OCI-M2 (cell line): ENCODE data around the gene CSPG4.

ENCODE experiments used
- DNase-seq: peaks from one replicate; lab custom pipeline; 2025; ENCODE audit not compliant: unreplicated experiment; lab: John Stamatoyannopoulos, UW

Gene CSPG4

DNA sequence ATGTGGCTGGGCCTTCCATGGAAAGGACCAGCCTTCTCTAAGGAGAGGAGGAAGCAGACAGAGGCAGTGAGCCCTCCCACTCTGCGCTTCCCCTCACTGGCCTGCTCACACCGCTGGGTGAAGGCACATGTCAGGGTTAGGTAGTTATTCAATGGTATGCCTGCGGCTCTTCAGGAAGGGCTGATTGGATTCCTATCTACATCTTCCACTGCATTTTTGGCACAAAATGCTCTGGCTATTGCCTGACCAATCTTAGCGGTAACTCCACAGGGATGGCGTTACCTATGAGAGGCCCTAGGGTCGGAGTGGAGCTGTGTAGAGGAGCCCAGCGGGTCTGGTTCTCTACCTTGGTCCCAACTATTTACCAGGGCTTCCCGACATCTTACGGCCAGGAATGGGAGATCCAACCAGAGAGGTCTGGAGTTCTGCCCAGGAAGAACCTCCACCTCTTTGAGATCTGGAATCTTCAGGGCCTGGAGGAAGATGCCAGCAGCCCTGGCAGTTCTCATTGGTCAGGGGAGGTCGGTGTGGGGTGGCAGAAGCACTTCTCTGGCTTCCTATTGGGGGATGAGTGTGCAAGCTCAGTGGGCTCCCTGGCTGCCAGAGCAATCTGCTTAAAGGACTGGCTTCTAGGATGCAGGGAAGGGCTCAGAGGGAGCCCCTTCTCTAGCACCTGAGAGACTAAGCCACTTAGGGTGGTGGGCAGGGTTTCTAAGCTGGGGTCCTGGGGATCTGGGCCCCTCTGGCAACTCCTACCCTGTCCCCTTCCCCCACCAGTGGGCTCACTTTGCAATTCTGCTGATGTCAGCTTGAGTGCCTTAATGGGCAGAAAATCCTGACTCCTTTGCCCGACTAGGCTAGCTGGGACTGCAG is 40.7 kb downstream of the CSPG4 start:
- DNase-seq: no peak

DNA sequence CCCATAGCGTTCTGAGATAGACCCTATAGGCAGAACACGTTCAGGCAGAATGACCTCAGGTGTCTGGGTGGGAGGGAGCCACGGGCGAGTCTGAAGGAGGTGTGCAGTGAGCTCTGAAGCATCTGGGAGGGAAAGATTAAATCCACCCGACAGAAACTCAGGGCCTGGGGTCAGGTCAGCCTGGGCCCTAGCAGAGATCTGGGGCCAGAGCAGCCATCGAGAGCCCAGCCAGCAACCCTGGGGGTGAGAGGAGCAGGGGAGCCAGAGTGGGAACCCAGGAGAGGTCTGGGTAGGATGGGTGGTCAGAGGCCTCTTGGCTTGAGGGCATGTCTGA is 42.8 kb downstream of the CSPG4 start:
- no peak for DNase-seq

DNA sequence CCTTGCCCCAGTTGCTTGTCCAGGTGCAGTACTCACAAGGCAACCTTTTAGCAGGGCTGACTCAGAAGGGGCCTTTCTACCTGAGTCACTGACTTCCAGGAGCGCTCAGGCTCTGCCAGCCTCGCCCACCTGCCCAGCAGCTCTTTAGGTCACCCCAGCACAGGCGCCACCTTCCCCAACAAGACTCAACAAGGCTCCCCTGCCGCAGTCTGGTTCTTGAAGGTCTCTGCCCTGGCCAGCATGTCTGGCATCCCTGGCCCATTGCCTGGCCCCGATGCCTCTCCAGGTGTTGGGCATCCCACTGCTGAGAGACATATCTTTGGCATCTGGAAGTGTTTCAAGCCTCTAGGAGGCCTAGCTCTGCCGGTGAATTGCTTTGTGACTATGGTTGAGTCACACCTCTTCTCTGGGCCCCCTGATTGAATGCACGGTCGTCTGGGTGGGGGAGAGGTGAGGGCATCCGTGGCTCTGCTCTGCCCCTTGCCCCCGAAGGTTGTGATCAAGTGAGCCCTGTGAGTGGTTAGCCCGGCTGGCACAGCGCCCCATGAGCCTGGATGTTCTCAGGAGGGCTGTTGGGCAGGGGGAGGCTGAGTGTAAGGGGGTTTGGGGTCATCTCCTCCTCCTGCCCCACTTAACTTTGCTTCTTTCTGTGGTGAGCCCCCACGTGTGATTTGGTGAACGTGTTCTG is 43.3 kb downstream of the CSPG4 start:
- no peak for DNase-seq

DNA sequence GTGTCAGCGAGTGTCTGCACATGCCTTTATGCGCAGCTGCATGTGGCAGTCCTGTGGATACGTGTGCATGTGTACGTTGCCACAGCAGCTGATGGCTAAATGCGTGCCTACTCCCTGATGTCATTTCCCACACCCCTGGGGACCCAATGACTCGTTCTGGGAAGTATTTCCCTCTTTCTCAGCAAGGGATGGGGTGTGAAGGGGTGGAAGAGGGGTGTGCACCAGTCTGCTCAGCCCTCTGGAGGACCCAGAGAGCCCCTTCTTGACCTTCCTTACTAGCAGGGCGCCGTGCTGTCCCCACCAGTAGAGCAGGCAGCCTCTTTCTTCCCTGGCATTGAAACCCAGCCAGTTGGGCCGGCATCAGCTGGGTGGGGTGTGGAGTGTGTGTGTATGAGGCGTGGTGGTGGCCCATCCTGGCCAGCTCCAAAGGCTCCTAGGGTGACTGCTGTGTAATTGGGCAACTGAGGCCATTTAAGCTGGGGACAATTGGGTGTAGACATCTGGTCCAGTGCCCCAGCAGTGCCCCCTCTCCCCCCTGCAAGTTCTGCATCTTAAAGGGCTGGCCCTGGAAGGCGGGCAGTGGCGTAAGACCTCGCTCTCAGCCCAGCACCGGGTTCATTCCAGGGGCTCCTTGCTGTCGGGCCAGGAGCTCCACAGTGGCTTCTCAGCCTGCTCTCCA is 45.7 kb downstream of the CSPG4 start:
- no peak for DNase-seq

DNA sequence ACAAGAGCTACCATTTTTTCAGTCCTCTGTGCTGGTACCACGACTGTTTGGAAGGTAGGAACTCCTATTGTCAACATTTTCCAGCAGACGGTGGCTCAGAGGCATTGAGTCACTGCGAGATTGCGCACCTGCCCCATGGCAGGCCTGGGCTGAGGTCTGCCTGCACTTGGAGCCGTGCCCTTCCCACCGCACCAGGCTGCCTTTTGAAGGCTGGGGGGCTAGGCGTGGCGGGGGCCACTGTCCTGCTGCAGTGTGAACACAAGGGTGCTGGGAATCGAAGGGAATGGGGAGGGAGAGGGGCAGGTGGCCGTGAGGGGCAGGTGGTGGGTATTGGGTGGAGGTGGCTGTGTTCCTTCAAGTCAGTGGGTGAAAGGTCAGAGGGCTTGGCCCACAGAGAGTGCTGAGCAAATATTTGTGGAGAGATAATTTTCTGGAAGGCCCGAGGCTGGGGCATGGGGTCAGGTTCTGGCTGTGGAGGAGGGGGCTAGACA is 48.7 kb downstream of the CSPG4 start:
- no peak for DNase-seq

DNA sequence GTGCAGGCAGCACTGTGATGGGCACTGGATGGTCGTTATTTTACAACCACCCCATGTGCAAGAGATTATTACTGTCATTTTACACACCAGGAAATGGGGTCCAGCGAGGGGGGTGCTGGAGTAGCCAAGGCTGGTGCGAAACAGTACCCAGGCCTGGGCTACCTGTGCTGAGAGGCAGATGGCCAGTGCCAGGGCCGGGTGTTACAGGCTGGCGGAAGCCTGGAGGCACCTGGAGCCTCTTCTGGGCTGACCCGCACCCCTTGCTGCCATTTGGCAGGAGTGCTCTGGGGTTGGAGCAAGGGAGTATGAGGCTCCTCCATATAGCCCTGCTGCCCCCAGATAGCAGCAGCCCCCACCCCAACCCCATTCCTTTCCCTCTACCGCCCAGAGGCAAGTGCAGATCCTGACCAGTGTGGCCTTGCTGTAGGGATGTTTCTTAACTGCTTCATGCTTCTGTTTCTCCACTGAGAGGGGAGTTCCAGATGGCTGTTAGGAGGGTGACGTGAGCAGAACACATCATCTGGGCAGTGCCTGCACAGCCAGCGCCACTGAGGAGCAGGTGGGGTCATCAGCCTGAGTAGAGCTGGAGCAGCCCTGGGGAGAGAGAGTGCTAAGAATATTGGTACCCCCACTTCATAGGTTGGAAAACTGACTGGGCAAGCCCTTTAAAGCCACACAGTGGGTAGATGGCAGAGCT is 49.7 kb downstream of the CSPG4 start:
- no peak for DNase-seq

DNA sequence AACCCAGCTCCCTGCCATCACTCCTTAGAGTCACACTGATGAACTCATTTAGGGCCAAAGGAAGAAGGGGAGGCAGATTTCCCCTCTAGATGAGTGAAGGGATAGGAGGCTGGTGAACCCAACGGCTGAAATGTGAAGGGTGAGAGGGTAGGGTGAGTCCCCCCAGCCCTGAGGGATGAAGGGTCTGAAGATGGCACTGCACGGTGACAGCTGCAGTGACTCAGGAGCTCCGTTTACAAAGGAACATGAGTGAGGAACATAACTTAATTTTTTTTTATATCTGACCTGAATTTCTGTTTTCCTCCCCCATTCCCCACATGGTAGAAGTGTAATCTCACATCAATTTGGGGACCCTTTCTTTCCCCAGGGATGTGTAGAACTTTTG is 50.9 kb downstream of the CSPG4 start:
- no peak for DNase-seq

DNA sequence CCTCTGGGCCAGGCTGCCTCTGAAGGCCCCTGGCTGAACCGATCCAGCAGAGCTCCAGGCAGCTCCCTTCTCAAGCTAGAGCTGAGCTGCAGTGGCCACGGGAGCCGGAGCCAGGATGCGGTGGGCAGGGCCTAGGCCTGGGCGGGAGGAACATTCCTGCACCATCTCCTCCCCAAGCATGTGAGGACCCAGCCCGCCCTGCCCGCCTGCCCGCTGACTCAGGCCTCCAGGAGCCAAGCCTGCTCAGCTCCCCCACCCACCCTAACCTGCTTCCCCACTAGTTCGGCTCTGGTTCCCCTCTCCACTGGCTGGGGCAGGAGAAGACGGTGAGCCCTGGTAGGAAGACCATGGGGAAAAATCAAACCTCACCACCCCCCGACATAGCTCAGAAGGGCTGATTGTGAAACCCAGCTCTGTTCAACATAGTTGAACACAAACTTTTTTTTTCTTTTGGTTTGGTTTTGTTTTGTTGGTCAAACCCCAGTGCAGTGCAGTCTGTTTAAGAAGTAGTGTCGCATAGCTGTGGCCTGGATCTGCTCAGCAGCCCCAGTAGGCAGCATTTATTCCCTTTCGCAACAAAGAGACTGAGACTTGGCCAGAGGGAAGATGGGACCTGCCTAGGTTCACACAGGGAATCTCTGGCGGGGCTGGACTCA is 51.4 kb downstream of the CSPG4 start:
- DNase-seq: no peak

DNA sequence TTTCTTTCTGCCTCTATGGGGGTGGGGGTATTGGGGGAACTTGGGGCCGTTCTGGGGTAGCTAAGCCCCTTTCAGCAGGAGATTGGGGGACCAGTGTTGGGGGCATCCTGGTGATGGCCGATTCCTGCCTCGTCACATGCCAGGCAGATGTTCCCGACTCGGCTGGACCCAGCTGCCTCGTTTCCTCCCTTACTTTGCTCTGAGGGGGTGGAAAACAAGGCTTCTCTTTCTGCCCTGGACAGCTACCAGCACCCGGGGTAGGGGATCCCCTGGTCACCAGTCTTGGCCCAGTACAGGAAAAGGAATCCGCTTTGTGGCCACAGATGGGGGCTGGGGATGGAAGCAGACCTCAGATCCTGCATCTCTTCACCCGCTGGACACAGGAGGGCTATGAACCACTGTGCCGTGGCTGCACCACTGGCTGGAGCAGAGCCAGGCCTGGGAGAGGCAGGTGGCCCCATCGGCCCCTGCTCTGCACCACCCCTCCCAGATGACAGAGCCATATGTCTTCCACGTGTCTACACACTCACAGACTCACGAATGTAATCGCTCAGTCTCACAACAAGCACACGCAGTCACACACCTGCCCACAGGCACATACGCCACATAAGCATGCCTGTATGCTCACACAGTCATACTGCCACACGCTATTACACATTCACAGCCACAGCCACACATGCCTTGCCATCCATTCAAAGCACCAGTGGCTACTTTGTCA is 52.6 kb downstream of the CSPG4 start:
- no peak for DNase-seq

DNA sequence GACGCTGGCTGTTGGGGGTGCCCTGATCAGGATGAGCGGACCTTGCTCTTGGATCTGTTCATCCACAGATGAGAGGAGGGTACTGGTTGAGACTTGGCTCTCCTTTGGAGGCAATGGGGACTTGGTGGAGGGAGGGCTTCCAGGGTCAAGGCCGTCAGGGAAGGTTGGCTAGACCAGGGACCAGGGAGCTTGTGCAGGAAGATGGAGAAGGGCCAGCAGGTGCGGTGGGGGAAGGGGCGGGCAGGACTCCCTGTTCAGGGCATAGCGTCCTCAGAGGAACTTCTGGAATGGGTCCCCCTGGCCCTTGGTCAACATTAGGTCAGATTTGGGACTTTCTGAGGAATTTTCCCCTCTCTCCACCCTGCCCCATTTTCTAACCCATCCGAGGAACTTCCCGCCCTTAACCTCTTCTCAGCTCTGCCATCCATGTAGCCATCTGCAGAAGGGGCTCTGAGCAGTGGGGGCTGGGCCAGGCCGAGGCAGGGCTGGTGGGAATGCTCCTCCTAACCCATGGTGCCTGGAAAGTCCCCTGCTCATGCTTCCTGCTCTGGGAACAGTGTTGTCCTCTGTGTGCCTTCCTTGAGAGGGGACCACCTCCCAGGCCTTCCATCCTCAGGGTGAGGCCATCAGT is 53.4 kb downstream of the CSPG4 start:
- DNase-seq: no peak

DNA sequence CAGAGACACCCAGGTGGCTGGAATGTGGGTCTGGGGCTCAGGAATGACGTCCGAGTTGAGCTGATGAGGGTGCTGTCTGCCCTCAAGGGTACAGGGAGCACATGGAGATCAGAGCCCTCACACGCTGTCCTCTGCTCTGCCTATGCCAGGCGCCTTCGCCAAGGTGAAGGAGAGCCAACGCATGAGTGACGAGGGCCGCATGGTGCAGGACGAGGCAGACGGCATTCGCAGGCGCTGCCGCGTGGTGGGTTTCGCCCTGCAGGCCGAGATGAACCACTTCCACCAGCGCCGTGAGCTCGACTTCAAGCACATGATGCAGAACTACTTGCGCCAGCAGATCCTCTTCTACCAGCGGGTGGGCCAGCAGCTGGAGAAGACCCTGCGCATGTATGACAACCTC is 55.8 kb downstream of the CSPG4 start:
- DNase-seq: no peak

DNA sequence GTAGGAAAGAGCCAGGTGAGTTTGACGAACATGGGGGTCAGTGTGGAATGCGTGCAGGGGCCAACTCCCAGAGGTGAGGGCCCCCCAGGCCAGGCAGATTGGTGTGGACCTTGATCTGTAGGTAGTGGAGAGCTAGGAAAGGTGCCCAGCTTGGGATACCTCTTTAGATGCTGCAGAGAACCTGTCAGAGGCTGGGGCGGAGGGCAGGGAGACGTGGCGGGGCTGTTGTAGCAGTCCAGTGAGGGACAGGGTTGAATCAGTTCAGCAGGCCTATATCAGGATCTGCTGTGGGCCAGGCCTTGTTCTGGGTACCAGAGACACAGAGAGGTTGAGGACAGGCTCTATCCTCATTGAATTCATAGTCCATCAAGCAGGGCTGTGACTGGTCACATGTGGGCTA is 56.3 kb downstream of the CSPG4 start:
- DNase-seq: no peak

DNA sequence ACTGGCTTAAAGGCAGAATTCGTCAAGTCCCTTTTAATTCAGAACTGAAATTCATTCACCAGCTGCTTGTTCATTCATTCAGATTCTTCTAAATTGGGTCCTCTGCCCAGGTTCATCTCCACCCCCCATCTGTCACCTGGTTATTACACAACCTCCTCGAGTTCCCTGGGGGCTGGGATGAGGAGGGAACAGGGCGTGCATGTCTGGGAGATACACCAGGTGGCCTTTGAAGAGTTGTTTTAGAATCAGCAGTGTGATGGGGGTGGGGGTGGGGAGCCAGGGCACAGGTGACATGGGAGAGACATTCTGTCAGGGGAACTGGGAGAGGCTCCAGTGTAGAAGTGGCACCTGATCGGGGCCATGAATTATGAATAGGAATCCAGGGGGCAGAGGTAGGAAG is 56.7 kb downstream of the CSPG4 start:
- DNase-seq: no peak

DNA sequence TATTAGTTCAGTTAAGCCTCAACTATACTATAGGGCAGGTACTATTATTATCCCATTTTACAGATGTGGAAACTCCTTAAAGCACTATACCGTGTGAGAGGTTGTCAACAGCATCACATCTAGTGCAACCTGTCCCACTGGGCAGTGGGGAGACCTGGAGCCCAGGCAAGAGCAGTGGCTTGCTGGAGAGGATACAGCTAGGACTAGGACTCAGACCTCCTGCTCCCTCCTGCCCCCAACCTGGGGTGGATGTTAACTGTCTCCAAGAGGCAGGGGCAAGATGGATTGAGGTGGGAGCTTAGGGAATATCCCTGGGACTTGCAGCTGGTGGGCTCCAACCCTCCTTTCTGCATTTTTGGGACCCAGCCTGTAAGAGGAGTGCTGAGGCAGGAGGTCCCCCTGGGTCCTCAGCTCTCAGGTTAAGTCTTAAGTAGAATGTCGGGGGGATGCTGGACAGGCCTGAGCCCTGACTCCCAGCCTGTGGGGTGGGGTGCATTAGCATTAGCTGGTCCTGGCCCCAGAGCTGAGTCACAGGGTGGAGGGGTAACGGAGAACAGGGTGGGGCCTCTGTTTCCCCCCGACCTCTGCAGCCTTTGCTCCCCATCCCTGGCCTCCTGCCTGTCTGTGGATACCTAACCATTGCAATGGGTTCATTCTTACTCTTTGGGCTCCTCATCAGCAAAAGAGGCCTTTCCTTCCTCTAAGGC is 58.3 kb downstream of the CSPG4 start:
- DNase-seq: no peak

DNA sequence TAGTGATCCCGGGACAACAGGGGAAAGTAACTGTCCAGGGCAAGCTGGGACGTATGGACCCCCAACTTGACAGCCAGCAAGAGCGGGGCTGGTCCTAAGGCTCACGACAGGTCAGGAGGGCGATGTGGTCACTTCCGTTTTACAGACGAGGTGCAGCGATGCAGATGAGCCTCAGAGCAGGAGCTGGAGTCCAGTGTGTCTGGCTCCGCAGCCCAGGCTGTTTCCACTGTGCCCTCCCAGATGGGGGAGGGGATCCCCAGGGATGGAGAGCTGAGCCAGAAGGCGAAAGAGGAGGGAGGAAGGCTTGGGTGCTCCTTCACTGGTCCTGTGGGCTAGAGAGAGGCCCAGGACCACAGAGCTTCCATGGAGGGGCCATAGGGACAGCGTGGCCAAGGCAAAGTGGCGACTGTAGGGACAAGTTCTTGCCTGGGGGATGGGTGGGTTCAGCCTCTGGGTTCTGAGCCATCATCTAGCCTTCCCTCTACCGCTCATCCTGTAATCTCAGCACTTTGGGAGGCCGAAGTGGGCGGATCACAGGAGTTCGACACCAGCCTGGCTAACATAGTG is 59.2 kb downstream of the CSPG4 start:
- DNase-seq: no peak

DNA sequence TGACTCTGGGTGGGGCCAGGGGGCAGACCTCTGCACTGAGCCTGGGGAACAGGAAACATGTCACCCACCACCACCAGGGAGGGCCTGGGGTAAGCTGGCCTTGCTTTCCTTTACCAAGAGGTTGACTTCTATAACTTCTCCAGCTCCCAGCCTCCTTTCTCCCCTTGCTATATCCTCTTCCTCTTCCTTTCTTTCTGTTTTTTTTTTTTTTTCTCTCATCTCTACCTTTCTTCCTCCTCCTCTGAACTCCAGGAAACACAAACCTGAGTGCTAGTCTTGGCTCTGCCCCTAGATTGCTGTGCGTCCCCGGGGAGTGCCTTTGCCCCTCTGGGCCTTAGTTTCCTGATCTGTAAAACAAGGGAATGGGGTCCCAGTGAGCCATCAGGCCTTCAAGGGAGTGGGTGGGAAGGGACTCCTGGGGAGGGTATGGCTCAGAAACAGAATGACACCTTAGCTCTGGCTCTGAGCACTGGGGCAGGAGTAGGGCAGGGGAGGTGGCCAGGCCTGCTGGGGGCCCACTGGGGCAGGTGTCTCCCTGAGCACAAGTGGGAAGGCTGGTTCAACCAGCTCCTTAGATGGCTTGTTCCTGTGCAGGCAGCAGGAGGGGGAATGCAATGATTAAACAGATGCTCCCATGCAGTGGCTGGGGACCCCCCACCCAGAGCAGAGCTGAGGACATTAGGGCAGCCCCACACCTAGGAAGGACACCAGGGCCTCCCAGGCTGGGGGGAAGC is 60.7 kb downstream of the CSPG4 start:
- no peak for DNase-seq

DNA sequence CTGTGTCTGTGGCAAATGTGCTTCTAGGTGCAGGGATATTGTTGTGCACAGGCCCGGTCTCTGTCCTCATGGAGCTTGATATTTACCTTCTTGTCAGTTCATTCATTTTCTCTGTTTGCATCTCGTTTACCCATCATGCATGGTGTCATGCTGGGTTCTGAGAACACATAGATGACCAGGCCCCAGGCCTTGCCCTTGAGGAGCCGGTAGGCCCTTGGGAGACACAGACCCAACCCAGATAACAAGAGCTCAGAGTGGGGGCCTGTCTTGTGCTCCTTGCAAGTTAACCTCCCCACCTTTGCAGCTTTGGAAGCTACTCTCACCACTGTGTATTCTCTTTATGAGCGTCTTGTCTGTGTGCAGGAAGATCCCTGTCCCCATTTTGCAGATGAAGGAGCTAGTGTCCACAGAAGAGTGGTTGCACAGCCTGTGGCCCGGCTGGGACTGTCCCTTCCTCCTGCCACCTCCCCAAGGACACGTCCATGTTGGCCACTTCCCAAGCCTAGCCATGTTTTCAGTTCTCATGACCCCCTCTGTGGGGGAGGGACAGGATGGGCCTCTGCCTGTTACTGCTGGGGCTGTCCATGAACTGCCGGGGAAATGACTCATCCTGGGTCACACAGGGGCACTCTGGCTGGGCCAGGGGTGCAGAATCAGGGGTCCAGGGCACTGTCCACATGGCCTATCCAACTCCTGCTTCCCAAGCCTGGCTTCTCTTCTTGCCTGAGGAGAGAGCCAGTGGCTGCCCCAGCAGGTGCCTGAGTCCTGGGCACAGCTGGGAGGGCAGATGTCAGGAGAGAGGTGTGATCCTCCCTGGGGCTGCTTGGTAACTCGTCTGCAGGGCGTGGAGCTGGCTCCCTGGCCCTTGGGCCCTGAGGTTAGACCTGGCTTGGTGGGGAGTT is 61.5 kb downstream of the CSPG4 start:
- no peak for DNase-seq
